ENCODE data around the gene FYN.
A peak's percentile ranks its signal among the peaks of the same experiment; 100 is the strongest.
"Not testable (repeated sequence)": the region's sequence is repeated elsewhere in the genome, so short reads cannot be mapped to it uniquely, and the experiment has no call there.

The FYN gene

GRCh38 chr6:111873178-111874024 is at the start of gene FYN:
Gene FYN (minus strand): TSS chr6:111873452. CDS start chr6:111720051, 153,401 bp downstream.
- peak; percentile 98 for DNase-seq

- DNase-seq, result peak; percentile 76
Observed at GRCh38 chr6:111922454-111923297, 49.4 kb upstream of the FYN start.

- no peak for DNase-seq
Observed at GRCh38 chr6:111921103-111921502, 47.9 kb upstream of the FYN start.

GRCh38 chr6:111920578-111920977 is 47.3 kb upstream of the FYN start:
- DNase-seq, result no peak

GRCh38 chr6:111918825-111919224 is 45.6 kb upstream of the FYN start:
- DNase-seq, result no peak

GRCh38 chr6:111916747-111917146 is 43.5 kb upstream of the FYN start:
- no peak for DNase-seq

- no peak for DNase-seq
Observed at GRCh38 chr6:111914617-111915016, 41.4 kb upstream of the FYN start.

GRCh38 chr6:111912904-111913303 is 39.7 kb upstream of the FYN start:
- no peak for DNase-seq

- DNase-seq, result no peak
Observed at GRCh38 chr6:111911428-111911827, 38.2 kb upstream of the FYN start.

GRCh38 chr6:111909238-111909637 is 36.0 kb upstream of the FYN start:
- DNase-seq, result no peak

- DNase-seq, result not testable (repeated sequence)
Observed at GRCh38 chr6:111908365-111908764, 35.1 kb upstream of the FYN start.

GRCh38 chr6:111900735-111901134 is 27.5 kb upstream of the FYN start:
- no peak for DNase-seq

GRCh38 chr6:111899531-111899930 is 26.3 kb upstream of the FYN start:
- no peak for DNase-seq

GRCh38 chr6:111898452-111898851 is 25.2 kb upstream of the FYN start:
- DNase-seq, result no peak

- no peak for DNase-seq
Observed at GRCh38 chr6:111894951-111895350, 21.7 kb upstream of the FYN start.

GRCh38 chr6:111894272-111894671 is 21.0 kb upstream of the FYN start:
- no peak for DNase-seq

- DNase-seq, result no peak
Observed at GRCh38 chr6:111892431-111892830, 19.2 kb upstream of the FYN start.

GRCh38 chr6:111890988-111891387 is 17.7 kb upstream of the FYN start:
- DNase-seq, result no peak

GRCh38 chr6:111888928-111889695 is 15.9 kb upstream of the FYN start:
- DNase-seq, result no peak

- DNase-seq, result not testable (repeated sequence)
Observed at GRCh38 chr6:111886793-111887192, 13.5 kb upstream of the FYN start.

- no peak for DNase-seq
Observed at GRCh38 chr6:111885373-111886027, 12.2 kb upstream of the FYN start.

- no peak for DNase-seq
Observed at GRCh38 chr6:111884068-111884467, 10.8 kb upstream of the FYN start.

Data from inflammatory macrophage treated with lipopolysaccharide for 4 hours (primary cell).